ENCODE results near the gene NPL.

Gene NPL

GRCh38 chr1:182823220-182823619 lies 33.6 kb downstream of the NPL start:
- Histone ChIP-seq H3K9me3 (ENCODE audit: insufficient read depth, low read length) (no peaks in the 10 kb centered on the region), H3K9me2 (replicated peaks; ENCODE audit: insufficient read depth, low read length) (no peaks in the 10 kb centered on the region), H3K9ac (ENCODE audit: low read length) (no peak overlapping the region), H3K79me2 (ENCODE audit: insufficient read depth, low read length) (no peaks in the 10 kb centered on the region), H2AFZ (ENCODE audit: low read depth, low read length, severe bottlenecking) (no peak overlapping the region), H3K4me2 (ENCODE audit: low read depth, low read length, poor library complexity, severe bottlenecking) (no peak overlapping the region), H3F3A (ENCODE audit: insufficient read depth) (no peaks in the 10 kb centered on the region), H3K27me3 (ENCODE audit: low read length) (no peaks in the 10 kb centered on the region), H3K27ac (ENCODE audit: low read depth, low read length) (no peak overlapping the region), H3K4me3 (ENCODE audit: insufficient read depth, low read length, poor library complexity, severe bottlenecking) (no peak overlapping the region), H4K20me1 (ENCODE audit: low read depth, low read length) (no peaks in the 10 kb centered on the region), H3K36me3 (ENCODE audit: low read length) (no peaks in the 10 kb centered on the region)
- TF ChIP-seq EZH2phosphoT487 (conservative IDR thresholded peaks at IDR 0.05; ENCODE audit: low read length) = no peak
- TF ChIP-seq, protein P1, sequence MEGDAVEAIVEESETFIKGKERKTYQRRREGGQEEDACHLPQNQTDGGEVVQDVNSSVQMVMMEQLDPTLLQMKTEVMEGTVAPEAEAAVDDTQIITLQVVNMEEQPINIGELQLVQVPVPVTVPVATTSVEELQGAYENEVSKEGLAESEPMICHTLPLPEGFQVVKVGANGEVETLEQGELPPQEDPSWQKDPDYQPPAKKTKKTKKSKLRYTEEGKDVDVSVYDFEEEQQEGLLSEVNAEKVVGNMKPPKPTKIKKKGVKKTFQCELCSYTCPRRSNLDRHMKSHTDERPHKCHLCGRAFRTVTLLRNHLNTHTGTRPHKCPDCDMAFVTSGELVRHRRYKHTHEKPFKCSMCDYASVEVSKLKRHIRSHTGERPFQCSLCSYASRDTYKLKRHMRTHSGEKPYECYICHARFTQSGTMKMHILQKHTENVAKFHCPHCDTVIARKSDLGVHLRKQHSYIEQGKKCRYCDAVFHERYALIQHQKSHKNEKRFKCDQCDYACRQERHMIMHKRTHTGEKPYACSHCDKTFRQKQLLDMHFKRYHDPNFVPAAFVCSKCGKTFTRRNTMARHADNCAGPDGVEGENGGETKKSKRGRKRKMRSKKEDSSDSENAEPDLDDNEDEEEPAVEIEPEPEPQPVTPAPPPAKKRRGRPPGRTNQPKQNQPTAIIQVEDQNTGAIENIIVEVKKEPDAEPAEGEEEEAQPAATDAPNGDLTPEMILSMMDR (IDR thresholded peaks at IDR 0.05; ENCODE audit: insufficient read depth, low read length, poor library complexity, severe bottlenecking) = no peak

DNA sequence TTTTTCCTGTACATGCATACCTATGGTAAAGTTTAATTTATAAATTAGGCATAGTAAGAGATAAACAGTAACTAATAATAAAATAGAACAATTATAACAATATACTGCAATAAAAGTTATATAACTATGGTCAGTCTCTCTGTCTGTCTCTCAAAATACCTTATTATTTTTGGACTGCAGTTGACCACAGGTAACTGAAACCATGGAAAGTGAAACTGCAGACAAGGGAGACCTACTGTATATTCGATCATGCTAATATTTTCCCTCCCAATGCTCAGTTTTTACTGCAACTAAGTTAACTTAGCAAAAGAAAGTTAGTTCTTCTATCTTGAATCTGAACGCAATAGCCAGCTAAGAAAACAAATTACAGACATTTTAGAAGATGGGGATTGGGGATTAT lies 37.3 kb downstream of the NPL start:
- Histone ChIP-seq H3K9me3 (ENCODE audit: insufficient read depth, low read length) (no peaks in the 10 kb centered on the region), H3K4me3 (ENCODE audit: insufficient read depth, low read length, poor library complexity, severe bottlenecking) (no peak overlapping the region), H2AFZ (ENCODE audit: low read depth, low read length, severe bottlenecking) (no peak overlapping the region), H3F3A (ENCODE audit: insufficient read depth) (no peaks in the 10 kb centered on the region), H3K9ac (ENCODE audit: low read length) (no peak overlapping the region), H3K36me3 (ENCODE audit: low read length) (no peaks in the 10 kb centered on the region), H3K27ac (ENCODE audit: low read depth, low read length) (no peak overlapping the region), H3K9me2 (replicated peaks; ENCODE audit: insufficient read depth, low read length) (no peaks in the 10 kb centered on the region), H3K27me3 (ENCODE audit: low read length) (no peaks in the 10 kb centered on the region), H3K4me2 (ENCODE audit: low read depth, low read length, poor library complexity, severe bottlenecking) (no peak overlapping the region), H4K20me1 (ENCODE audit: low read depth, low read length) (no peaks in the 10 kb centered on the region), H3K79me2 (ENCODE audit: insufficient read depth, low read length) (no peaks in the 10 kb centered on the region)
- no peak for TF ChIP-seq EZH2phosphoT487 (conservative IDR thresholded peaks at IDR 0.05; ENCODE audit: low read length)
- TF ChIP-seq, protein P1 (IDR thresholded peaks at IDR 0.05; ENCODE audit: insufficient read depth, low read length, poor library complexity, severe bottlenecking) = no peak

GRCh38 chr1:182829285-182829932 lies 39.8 kb downstream of the NPL start:
- H3K9me2 ChIP-seq (replicated peaks; ENCODE audit: insufficient read depth, low read length) = no peaks in the 10 kb centered on the region
- H3K27me3 ChIP-seq (ENCODE audit: low read length) = no peaks in the 10 kb centered on the region
- no peaks in the 10 kb centered on the region for H4K20me1 ChIP-seq (ENCODE audit: low read depth, low read length)
- H3K4me3 ChIP-seq (ENCODE audit: insufficient read depth, low read length, poor library complexity, severe bottlenecking) = no peak overlapping the region
- no peaks in the 10 kb centered on the region for H3K36me3 ChIP-seq (ENCODE audit: low read length)
- no peak overlapping the region for H3K4me2 ChIP-seq (ENCODE audit: low read depth, low read length, poor library complexity, severe bottlenecking)
- no peaks in the 10 kb centered on the region for H3K79me2 ChIP-seq (ENCODE audit: insufficient read depth, low read length)
- H2AFZ ChIP-seq (ENCODE audit: low read depth, low read length, severe bottlenecking) = no peak overlapping the region
- TF ChIP-seq EZH2phosphoT487 (conservative IDR thresholded peaks at IDR 0.05; ENCODE audit: low read length) = no peak
- TF ChIP-seq, protein P1 (IDR thresholded peaks at IDR 0.05; ENCODE audit: insufficient read depth, low read length, poor library complexity, severe bottlenecking) = no peak
- H3K9ac ChIP-seq (ENCODE audit: low read length) = no peak overlapping the region
- H3K27ac ChIP-seq (ENCODE audit: low read depth, low read length) = no peak overlapping the region
- H3F3A ChIP-seq (ENCODE audit: insufficient read depth) = no peaks in the 10 kb centered on the region
- H3K9me3 ChIP-seq (ENCODE audit: insufficient read depth, low read length) = no peaks in the 10 kb centered on the region

Measured in SU-DHL-6 (cell line).